Activated CD4-positive, alpha-beta T cell treated with anti-CD3 and anti-CD28 coated beads, Interleukin-2, amount 50 U/mL, for 1 hour (primary cell): ENCODE measurements around the gene LSS.
A peak's percentile ranks its signal among the peaks of the same experiment; 100 is the strongest.
"Not testable (repeated sequence)": the region's sequence is repeated elsewhere in the genome, so short reads cannot be mapped to it uniquely, and the experiment has no call there.

ENCODE experiments used
- DNase-seq: peaks from one replicate; pipeline ENCODE4 v3.0.0-alpha.2; 2020

Gene LSS

GRCh38 chr21:46151261-46151988 lies 77.1 kb downstream of the LSS start:
- no peak for DNase-seq

- DNase-seq, result no peak
Observed at GRCh38 chr21:46150491-46151121, 78.0 kb downstream of the LSS start.

DNA sequence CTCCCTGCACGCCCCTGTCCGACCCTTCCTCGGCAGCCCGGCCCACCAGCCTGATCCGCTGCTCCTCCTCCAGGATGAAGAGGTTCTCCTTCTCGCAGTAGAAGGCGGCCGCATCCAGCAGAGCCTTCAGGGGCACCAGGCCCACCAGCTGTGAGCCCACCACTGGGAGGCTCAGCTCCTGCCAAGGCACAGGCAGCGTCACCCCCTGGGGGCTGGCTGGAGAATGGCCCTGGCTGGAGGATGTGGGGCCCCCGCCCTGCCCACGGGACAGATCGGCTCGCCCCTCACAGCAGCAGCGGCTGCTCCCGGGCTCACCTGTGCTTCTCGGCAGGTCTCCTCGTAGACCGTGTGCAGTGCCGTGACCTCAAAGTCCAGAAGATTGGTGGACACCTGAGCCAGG lies 78.5 kb downstream of the LSS start:
- no peak for DNase-seq

GRCh38 chr21:46149205-46149901 lies 79.2 kb downstream of the LSS start:
- DNase-seq, result no peak

DNA sequence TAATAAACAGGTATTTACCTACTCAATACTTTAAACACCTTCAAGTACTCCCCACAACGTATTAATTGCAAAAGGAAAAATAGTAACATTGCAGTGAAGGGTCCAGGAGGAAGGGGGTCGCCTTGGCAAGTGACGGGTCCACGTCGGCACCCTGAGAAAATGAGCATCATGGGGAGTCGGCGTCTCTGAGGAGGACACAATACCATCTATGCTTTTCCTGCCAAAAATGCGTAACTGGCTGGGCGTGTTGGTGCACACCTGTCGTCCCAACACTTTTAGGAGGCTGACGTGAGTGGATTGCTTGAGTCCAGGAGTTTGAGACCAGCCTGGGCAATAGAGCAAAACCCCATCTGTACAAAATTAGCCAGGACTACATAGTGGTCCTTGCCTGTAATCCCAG lies 80.5 kb downstream of the LSS start:
- DNase-seq, result no peak

- DNase-seq, result peak; percentile 57
Observed at GRCh38 chr21:46147429-46147828, 81.1 kb downstream of the LSS start.

GRCh38 chr21:46146856-46147255 lies 81.7 kb downstream of the LSS start:
- no peak for DNase-seq

DNA sequence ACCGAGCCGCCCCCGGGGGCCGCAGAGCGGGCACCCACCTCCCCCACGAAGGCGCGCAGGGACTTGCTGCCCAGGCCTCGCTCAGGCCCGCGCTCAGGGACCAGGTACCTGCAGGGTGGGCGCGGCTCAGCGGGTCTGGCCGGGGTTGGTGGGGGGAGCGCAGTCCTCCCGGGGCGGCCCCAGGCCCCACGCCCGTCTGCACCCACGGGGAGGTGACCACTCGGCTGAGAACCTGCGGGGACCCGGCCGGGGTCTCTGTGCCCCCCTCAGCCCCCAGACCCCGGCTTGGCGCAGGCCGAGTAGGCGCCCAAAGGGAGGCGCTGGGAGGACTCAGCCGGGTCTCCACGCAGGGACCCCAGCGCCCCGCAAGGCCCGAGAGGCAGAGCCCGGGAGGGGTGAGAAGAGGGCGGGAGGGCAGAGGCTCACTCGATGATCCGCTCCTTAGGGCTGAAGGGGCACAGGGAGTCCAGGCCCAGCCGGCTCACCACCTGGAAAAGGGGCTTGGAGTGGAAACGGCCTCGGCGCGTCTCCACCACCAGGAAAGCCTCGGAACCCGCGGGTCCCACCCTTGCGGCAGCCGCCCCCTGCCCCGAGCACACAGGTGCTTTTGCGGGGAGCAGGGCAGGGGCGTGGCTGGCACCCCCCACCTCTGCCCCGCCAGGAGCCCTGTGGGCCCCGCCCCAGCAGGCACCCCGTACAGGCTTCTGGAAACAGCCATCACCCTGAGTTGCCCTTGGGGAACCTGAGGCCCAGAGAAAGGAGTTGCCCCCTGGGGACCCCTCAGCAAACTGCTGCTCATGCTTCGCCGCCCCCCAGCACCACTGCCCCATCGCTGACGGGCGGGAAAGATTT lies 82.5 kb downstream of the LSS start:
- DNase-seq, result no peak

DNA sequence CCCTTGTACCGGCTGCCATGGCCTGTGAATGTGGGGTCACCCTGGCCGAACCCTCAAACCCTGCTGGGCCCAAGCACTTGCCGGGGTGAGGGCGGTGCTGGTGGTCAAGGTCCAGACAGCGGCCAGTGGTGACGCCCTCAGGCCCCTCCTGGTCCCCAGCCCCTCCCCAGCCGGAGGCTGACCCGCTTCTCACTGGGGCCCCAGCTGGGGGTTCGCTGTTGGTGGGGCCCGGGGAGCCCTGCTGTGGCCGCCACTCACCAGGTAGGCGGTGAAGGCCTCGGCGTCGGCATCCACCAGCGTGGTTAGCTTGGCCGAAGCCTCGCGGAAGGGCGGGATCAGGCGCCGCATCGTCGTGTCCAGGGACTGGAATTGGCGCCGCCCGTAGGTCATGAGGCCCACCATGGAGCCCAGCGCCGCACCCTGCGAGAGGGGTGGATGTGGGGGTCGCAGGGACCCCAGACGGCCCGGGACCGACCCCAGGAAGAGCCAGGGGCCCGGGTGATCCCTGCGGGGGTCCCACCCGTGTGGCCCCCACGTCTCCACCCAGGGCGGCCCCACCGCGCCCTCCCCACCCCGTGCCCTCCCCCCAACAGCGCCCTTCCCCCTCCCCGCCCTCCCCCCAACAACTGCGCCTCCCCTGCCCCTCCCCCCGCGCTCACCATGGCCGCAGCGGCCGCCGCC lies 83.3 kb downstream of the LSS start:
- DNase-seq, result no peak

DNA sequence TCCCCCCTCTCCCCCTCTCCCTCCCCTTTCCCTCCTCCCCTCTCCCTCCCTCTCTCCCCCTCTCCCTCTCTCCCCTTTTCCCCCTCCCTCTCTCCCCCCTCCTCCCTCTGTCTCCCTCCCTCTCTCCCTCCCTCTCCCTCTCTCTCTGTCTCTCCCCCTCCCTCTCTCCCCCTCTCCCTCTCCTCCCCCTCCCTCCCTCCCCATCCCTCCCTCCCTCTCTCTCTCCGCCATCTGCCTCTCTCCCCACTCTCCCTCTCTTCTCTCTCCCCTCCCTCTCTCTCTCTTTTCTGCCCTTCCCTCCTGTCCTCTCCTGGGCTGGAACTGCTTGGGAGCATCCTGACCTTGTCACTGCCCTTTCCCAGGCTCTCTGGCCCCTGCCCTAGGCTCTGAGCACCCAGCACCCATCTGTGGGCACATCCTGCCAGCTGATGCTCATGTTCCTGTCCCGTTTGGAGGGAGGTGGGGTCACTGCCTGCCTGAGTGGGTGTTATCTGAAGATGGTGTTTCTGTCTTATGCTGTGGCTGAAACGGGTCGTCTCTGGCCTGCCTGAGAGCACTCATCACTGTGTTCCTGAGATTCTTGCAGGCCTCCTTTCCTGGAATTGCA lies 84.0 kb downstream of the LSS start:
- no peak for DNase-seq

GRCh38 chr21:46142582-46143473 lies 85.7 kb downstream of the LSS start:
- DNase-seq, result no peak

- no peak for DNase-seq
Observed at GRCh38 chr21:46141767-46142581, 86.6 kb downstream of the LSS start.

DNA sequence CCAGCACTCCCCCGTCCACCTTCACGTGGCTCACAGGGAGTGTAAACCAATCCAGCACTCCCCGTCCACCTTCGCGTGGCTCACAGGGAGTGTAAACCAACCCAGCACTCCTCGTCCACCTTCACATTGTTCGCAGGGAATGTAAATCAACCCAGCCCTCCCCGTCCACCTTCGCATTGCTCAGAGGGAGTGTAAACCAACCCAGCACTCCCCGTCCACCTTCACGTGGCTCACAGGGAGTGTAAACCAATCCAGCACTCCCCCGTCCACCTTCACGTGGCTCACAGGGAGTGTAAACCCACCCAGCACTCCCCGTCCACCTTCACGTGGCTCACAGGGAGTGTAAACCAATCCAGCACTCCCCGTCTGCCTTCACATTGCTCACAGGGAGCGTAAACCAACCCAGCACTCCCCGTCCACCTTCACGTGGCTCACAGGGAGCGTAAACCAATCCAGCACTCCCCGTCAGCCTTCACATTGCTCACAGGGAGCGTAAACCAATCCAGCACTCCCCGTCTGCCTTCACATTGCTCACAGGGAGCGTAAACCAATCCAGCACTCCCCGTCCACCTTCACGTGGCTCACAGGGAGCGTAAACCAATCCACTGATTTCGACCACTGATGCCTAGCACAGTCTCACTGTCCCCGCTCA lies 88.1 kb downstream of the LSS start:
- DNase-seq, result not testable (repeated sequence)

DNA sequence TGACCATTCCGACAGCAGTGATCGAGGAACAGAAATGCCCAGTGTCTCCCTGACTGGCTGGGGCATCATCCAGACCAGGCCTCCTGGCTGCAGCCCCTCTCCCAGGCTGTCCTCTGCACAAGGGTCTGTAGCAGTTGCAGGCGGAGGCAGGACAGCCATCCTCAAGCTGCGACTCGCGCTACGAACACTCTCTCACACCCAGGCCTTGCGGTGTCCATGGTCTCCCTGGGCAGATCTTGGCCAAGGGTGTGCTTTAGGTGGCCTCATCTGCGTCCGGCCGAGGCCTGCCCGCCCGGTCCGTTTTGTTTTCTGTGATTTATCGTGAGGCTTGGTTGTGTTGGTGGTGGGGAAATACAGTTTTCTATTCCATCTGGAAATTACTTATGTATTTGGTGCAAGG lies 88.9 kb downstream of the LSS start:
- DNase-seq, result no peak

- DNase-seq, result no peak
Observed at GRCh38 chr21:46138383-46138970, 90.1 kb downstream of the LSS start.
